GM18867 (cell line): ENCODE results near the gene FAM209B.
"Not testable (repeated sequence)": the region's sequence is repeated elsewhere in the genome, so short reads cannot be mapped to it uniquely, and the experiment has no call there.

ENCODE experiments used
- ATAC-seq: cut with Tn5 transposase; IDR thresholded peaks from one replicate; pipeline ENCODE4 v1.9.1; 2021; ENCODE audit warnings: mild to moderate bottlenecking, moderate library complexity; ENCODE audit not compliant: unreplicated experiment

The FAM209B gene

GRCh38 chr20:56537997-56538396 lies 5.0 kb downstream of the FAM209B start:
- no peak for ATAC-seq

- ATAC-seq: no peak
These were observed 7.4 kb downstream of the FAM209B start for GRCh38 chr20:56540415-56540814.

- ATAC-seq: no peak
These were observed 9.5 kb downstream of the FAM209B start for GRCh38 chr20:56542489-56543030.

- no peak for ATAC-seq
These were observed 18.5 kb downstream of the FAM209B start for GRCh38 chr20:56551571-56551970.

GRCh38 chr20:56552911-56553629 lies 20.0 kb downstream of the FAM209B start:
- no peak for ATAC-seq

- peak; percentile 90 for ATAC-seq
These were observed 21.8 kb downstream of the FAM209B start for GRCh38 chr20:56554869-56555268.

- no peak for ATAC-seq
These were observed 25.9 kb downstream of the FAM209B start for GRCh38 chr20:56558968-56559367.

GRCh38 chr20:56564526-56564925 lies 31.5 kb downstream of the FAM209B start:
- ATAC-seq: not testable (repeated sequence)

GRCh38 chr20:56565511-56565910 lies 32.5 kb downstream of the FAM209B start:
- ATAC-seq: no peak

- no peak for ATAC-seq
These were observed 33.6 kb downstream of the FAM209B start for GRCh38 chr20:56566621-56567020.

GRCh38 chr20:56570832-56571231 lies 37.8 kb downstream of the FAM209B start:
- ATAC-seq: no peak

- ATAC-seq: no peak
These were observed 39.1 kb downstream of the FAM209B start for GRCh38 chr20:56572172-56572571.

GRCh38 chr20:56573986-56574385 lies 40.9 kb downstream of the FAM209B start:
- no peak for ATAC-seq

- ATAC-seq: no peak
These were observed 41.6 kb downstream of the FAM209B start for GRCh38 chr20:56574531-56575142.

- no peak for ATAC-seq
These were observed 42.1 kb downstream of the FAM209B start for GRCh38 chr20:56575157-56575556.

GRCh38 chr20:56575961-56576360 lies 42.9 kb downstream of the FAM209B start:
- ATAC-seq: no peak

GRCh38 chr20:56579301-56579710 lies 46.3 kb downstream of the FAM209B start:
- no peak for ATAC-seq

- no peak for ATAC-seq
These were observed 47.2 kb downstream of the FAM209B start for GRCh38 chr20:56580226-56580625.

- no peak for ATAC-seq
These were observed 48.7 kb downstream of the FAM209B start for GRCh38 chr20:56581701-56582100.

GRCh38 chr20:56582542-56582941 lies 49.5 kb downstream of the FAM209B start:
- no peak for ATAC-seq

GRCh38 chr20:56584916-56585315 lies 51.9 kb downstream of the FAM209B start:
- ATAC-seq: no peak
